SU-DHL-6 (cell line): ENCODE measurements around the gene SMIM9.
"Not testable (repeated sequence)": the region's sequence is repeated elsewhere in the genome, so short reads cannot be mapped to it uniquely, and the experiment has no call there.

Source experiments
- H2AFZ ChIP-seq: fragments of 200-600 bp; sonication (generic); 2 replicates; pipeline ENCODE4 v1.6.1; 2014; ENCODE audit warnings: low read depth, mild to moderate bottlenecking, moderate library complexity, mixed read lengths, antibody characterized with exemption, low read length; ENCODE audit not compliant: severe bottlenecking
- H3F3A ChIP-seq: fragments of 200-600 bp; shearing (Covaris generic); 2 replicates; pipeline ENCODE4 v1.6.0; 2016; ENCODE audit warnings: antibody characterized with exemption, mild to moderate bottlenecking; ENCODE audit not compliant: insufficient read depth
- H3K27ac ChIP-seq: fragments of 200-600 bp; sonication (generic); 2 replicates; pipeline ENCODE4 v1.5.1; 2016; ENCODE audit warnings: low read depth, mild to moderate bottlenecking, low read length, moderate library complexity, mixed read lengths
- H3K27me3 ChIP-seq: fragments of 200-600 bp; sonication (generic), shearing (Covaris generic); 2 replicates; pipeline ENCODE4 v1.6.0; 2014; ENCODE audit warnings: mild to moderate bottlenecking, low read length
- H3K36me3 ChIP-seq: fragments of 200-600 bp; sonication (generic); 2 replicates; pipeline ENCODE4 v1.6.1; 2014; ENCODE audit warnings: mild to moderate bottlenecking, low read length, mixed read lengths
- H3K4me2 ChIP-seq: fragments of 300-600, 200-600 bp; shearing (Covaris generic), sonication (generic); 2 replicates; pipeline ENCODE4 v1.6.0; 2014; ENCODE audit warnings: low read length, low read depth, mild to moderate bottlenecking; ENCODE audit not compliant: poor library complexity, severe bottlenecking
- H3K4me3 ChIP-seq: fragments of 200-600 bp; sonication (generic); 2 replicates; pipeline ENCODE4 v1.5.1; 2014; ENCODE audit warnings: antibody characterized with exemption, low read length, mild to moderate bottlenecking, mixed read lengths; ENCODE audit not compliant: insufficient read depth, poor library complexity, severe bottlenecking
- H3K79me2 ChIP-seq: fragments of 200-600 bp; sonication (generic); 2 replicates; pipeline ENCODE4 v1.6.1; 2014; ENCODE audit warnings: mild to moderate bottlenecking, low read length, moderate library complexity; ENCODE audit not compliant: insufficient read depth
- H3K9ac ChIP-seq: fragments of 200-600 bp; sonication (generic); 2 replicates; pipeline ENCODE4 v1.7.0; 2014; ENCODE audit warnings: mild to moderate bottlenecking, low read length
- H3K9me2 ChIP-seq: fragments of 200-600 bp; sonication (generic); replicated peaks from 2 replicates; pipeline ENCODE4 v1.6.1; 2014; ENCODE audit warnings: low read length; ENCODE audit not compliant: insufficient read depth
- H3K9me3 ChIP-seq: fragments of 200-600 bp; sonication (generic); 2 replicates; pipeline ENCODE4 v1.6.1; 2014; ENCODE audit warnings: low read length, mixed read lengths; ENCODE audit not compliant: insufficient read depth
- H4K20me1 ChIP-seq: fragments of 200-600 bp; sonication (generic); 2 replicates; pipeline ENCODE4 v1.6.1; 2014; ENCODE audit warnings: low read depth, mild to moderate bottlenecking, antibody characterized with exemption, low read length, moderate library complexity, mixed read lengths
- EZH2phosphoT487 ChIP-seq: fragments of 200-600 bp; sonication (generic), shearing (Covaris generic); conservative IDR thresholded peaks from 2 replicates; pipeline ENCODE4 v1.6.1; 2018; ENCODE audit warnings: mild to moderate bottlenecking, antibody characterized with exemption, low read length, moderate library complexity, mixed read lengths
- TF ChIP-seq, protein P1 (sequence below): fragments of 200-600 bp; sonication (generic); IDR thresholded peaks from one replicate; pipeline ENCODE4 v1.5.1; 2017; ENCODE audit warnings: antibody characterized with exemption, mild to moderate bottlenecking, low read length, moderate library complexity; ENCODE audit not compliant: insufficient read depth, poor library complexity, severe bottlenecking

Gene SMIM9

GRCh38 chrX:154834562-154834961, at the start of gene SMIM9:
Gene SMIM9, minus strand, starts transcription at chrX:154834662. Its CDS starts 3,806 bp downstream, at chrX:154830856.
- H3K27ac ChIP-seq, result no peak within 1 kb of the TSS
- no peaks in the 10 kb centered on the region for H4K20me1 ChIP-seq
- TF ChIP-seq, protein P1, sequence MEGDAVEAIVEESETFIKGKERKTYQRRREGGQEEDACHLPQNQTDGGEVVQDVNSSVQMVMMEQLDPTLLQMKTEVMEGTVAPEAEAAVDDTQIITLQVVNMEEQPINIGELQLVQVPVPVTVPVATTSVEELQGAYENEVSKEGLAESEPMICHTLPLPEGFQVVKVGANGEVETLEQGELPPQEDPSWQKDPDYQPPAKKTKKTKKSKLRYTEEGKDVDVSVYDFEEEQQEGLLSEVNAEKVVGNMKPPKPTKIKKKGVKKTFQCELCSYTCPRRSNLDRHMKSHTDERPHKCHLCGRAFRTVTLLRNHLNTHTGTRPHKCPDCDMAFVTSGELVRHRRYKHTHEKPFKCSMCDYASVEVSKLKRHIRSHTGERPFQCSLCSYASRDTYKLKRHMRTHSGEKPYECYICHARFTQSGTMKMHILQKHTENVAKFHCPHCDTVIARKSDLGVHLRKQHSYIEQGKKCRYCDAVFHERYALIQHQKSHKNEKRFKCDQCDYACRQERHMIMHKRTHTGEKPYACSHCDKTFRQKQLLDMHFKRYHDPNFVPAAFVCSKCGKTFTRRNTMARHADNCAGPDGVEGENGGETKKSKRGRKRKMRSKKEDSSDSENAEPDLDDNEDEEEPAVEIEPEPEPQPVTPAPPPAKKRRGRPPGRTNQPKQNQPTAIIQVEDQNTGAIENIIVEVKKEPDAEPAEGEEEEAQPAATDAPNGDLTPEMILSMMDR, result no peak
- TF ChIP-seq EZH2phosphoT487, result no peak
- no peaks in the 10 kb centered on the region for H3K9me2 ChIP-seq
- H2AFZ ChIP-seq, result no peak within 1 kb of the TSS
- no peaks in the 10 kb centered on the region for H3K27me3 ChIP-seq
- H3K4me2 ChIP-seq, result no peak within 1 kb of the TSS
- no peaks in the 10 kb centered on the region for H3K36me3 ChIP-seq
- no peak within 1 kb of the TSS for H3K9ac ChIP-seq
- no peaks in the 10 kb centered on the region for H3F3A ChIP-seq
- H3K4me3 ChIP-seq, result no peak within 1 kb of the TSS
- H3K9me3 ChIP-seq, result no peaks in the 10 kb centered on the region
- no peaks in the 10 kb centered on the region for H3K79me2 ChIP-seq

DNA sequence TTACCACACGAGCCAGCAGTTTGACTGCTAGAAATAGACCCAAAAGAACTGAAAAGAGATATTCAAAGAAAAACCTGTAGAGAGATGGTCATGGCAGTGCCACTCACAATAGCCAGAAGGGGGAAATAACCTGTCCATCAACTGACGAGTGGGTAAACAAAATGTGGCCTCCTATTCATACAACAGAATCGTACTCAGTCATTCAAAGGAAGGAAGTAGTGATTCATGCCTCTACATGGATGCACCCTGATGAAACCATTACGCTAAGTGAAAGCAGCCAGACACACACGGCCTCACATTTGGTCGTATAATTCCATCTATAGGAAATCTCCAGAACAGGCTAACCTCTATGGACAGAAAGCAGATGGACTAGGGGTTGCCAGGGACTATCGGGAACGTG, 49.6 kb upstream of the SMIM9 start:
- H3K27me3 ChIP-seq, H4K20me1 ChIP-seq, H3K36me3 ChIP-seq, H3K9ac ChIP-seq, H2AFZ ChIP-seq, H3K79me2 ChIP-seq, H3F3A ChIP-seq, H3K9me3 ChIP-seq, H3K4me3 ChIP-seq, H3K4me2 ChIP-seq, H3K27ac ChIP-seq, H3K9me2 ChIP-seq: not testable (repeated sequence)

DNA sequence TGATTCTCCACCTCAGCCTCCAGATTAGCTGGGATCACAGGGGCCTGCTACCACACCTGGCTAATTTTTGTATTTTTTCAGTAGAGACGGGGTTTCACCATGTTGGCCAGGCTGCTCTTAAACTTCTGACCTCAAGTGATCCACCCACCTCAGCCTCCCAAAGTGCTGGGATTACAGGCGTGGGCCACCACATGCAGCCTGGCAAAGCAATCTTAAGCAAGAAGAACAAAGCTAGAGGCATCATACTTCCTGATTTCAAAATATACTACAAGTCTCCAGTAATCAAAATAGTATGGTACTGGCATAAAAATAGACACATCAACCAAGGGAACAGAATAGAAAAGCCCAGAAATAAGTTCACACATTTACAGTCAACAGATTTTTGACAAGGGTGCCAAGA, 38.9 kb upstream of the SMIM9 start:
- no peak overlapping the region for H3K4me3 ChIP-seq
- no peaks in the 10 kb centered on the region for H3K9me2 ChIP-seq
- H3K79me2 ChIP-seq, result no peaks in the 10 kb centered on the region
- H4K20me1 ChIP-seq, result no peaks in the 10 kb centered on the region
- no peak overlapping the region for H3K9ac ChIP-seq
- H3K9me3 ChIP-seq, result no peaks in the 10 kb centered on the region
- no peak overlapping the region for H2AFZ ChIP-seq
- TF ChIP-seq EZH2phosphoT487, result no peak
- TF ChIP-seq, protein P1, result no peak
- H3K27ac ChIP-seq, result no peak overlapping the region
- no peaks in the 10 kb centered on the region for H3K27me3 ChIP-seq
- no peaks in the 10 kb centered on the region for H3F3A ChIP-seq
- no peaks in the 10 kb centered on the region for H3K36me3 ChIP-seq
- H3K4me2 ChIP-seq, result no peak overlapping the region

- not testable (repeated sequence) for H3K36me3 ChIP-seq, H3K9ac ChIP-seq, H3K4me3 ChIP-seq, H3F3A ChIP-seq, H3K79me2 ChIP-seq, H4K20me1 ChIP-seq, H3K27me3 ChIP-seq, H3K4me2 ChIP-seq, H2AFZ ChIP-seq, H3K27ac ChIP-seq, H3K9me2 ChIP-seq, H3K9me3 ChIP-seq
Measured at GRCh38 chrX:154868522-154868921, 34.1 kb upstream of the SMIM9 start.
